ENCODE measurements around the gene GALNS. TPM values are rescaled to one million over a fixed set of nuclear protein-coding genes. Genes with fewer than 3 reads are reported as not detected.

GALNS gene
- total RNA-seq, 1 experiment from 2014 or later: 81.6 TPM

DNA sequence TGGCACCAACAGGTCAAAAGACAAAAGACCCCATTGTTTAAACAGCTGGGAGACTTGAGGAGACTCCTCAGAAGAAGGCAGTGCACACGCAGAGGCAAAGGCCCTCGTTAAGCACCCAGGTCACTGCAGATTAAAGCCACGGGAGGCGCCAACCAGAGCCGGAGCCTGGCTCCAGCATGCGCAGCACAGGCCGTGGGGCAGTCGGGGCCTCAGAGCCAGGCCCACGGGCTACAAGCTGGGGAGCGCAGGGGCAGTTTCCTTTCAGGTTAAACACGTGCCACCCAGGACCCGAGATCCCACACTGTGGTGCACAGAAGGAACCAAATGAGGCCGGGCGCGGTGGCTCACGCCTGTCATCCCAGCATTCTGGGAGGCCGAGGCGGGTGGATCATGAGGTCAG is 80.9 kb downstream of the GALNS start:
- TF ChIP-seq POLR2AphosphoS5 (IDR thresholded peaks at IDR 0.05; ENCODE audit: low read depth, low read length) (no peak), SIN3A (IDR thresholded peaks at IDR 0.05; ENCODE audit: borderline replicate concordance, insufficient read depth, low read depth, low read length) (no peak), REST (IDR thresholded peaks at IDR 0.05; ENCODE audit: insufficient read depth in 1 of 2, low read depth in 2 of 2, low read length in 1 of 2) (no peak), TCF7L2 (IDR thresholded peaks at IDR 0.05; ENCODE audit: low read depth, low read length) (no peak)
- TF ChIP-seq, protein P1, sequence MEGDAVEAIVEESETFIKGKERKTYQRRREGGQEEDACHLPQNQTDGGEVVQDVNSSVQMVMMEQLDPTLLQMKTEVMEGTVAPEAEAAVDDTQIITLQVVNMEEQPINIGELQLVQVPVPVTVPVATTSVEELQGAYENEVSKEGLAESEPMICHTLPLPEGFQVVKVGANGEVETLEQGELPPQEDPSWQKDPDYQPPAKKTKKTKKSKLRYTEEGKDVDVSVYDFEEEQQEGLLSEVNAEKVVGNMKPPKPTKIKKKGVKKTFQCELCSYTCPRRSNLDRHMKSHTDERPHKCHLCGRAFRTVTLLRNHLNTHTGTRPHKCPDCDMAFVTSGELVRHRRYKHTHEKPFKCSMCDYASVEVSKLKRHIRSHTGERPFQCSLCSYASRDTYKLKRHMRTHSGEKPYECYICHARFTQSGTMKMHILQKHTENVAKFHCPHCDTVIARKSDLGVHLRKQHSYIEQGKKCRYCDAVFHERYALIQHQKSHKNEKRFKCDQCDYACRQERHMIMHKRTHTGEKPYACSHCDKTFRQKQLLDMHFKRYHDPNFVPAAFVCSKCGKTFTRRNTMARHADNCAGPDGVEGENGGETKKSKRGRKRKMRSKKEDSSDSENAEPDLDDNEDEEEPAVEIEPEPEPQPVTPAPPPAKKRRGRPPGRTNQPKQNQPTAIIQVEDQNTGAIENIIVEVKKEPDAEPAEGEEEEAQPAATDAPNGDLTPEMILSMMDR (IDR thresholded peaks at IDR 0.05): no peak
- BruUV-seq (replicated peaks): no TSS peak
- no peaks in the 10 kb centered on the region for H3K27me3 ChIP-seq (ENCODE audit: control insufficient read depth, insufficient read depth, low read length)
- in situ Hi-C loops (cut with HindIII; ENCODE audit: low pct_unique_long_range_greater_than_20kb, low sequenced_read_pairs) (no loop called here), intact Hi-C loops (cut with micrococcal nuclease; ENCODE audit: unreplicated experiment) (no loop called here)
- peak overlapping the region; percentile 17; the same call in 1 of the 2 replicates for H3K27ac ChIP-seq (ENCODE audit: low read length)
- H3K4me3 ChIP-seq (ENCODE audit: low read depth in 2 of 2, low read length in 2 of 2): no peak overlapping the region
- ATAC-seq: no peak
- H3K36me3 ChIP-seq (ENCODE audit: control insufficient read depth, insufficient read depth, low read length): no peaks in the 10 kb centered on the region
- ChIA-PET POLR2A (no interaction called here), CTCF (no interaction called here)
- H3K9me3 ChIP-seq (ENCODE audit: control insufficient read depth, insufficient read depth, low read depth, low read length): no peaks in the 10 kb centered on the region
- DNase-seq (ENCODE audit: low read depth, low spot score): no peak
- H3K4me1 ChIP-seq (ENCODE audit: control insufficient read depth, insufficient read depth, low read length): peaks cover 69% of the 10 kb centered on the region

DNA sequence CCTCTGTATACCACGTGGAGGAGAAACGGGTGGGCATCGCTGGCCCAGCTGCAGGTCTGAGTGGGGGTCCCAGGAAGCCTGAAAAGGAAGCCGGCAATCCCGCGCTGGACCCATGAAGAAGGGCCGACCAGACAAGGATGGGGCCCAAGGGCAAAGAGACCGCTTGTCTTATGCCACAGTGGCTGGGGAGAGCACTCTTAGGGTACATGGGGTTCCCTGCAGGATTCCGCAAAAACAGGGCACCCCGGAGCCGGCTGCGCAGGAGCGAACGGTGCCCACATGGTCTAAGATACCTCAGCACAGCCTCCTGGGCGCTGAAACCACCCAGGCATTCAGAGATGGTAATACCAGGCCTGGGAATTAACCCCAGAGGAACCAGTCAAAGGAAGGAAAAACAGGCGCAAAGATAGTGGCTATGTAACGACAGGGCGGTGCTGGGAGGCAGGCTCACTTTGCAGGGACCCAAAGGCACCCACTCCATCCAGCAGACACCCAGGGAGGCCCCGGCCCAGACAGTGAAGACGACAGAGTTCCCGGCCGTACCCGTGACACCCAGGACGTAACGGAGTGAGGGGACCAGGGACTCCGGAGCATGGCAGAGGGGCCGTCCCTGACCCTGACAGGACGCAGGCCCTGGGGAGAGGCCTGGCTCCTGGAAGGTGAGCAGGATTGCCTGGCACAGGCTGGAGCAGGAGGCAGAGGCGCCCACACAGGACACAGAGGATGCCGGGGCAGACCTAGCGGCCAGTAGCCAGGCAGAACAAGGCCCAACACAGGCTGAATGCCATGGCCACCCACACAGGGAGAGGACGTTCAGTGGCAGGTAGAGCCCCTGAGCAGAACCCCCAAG is 82.0 kb downstream of the GALNS start:
- DNase-seq (ENCODE audit: low read depth, low spot score) (no peak), ATAC-seq (no peak)
- TF ChIP-seq POLR2AphosphoS5 (IDR thresholded peaks at IDR 0.05; ENCODE audit: low read depth, low read length): no peak
- TF ChIP-seq, protein P1 (IDR thresholded peaks at IDR 0.05): no peak
- TF ChIP-seq REST (IDR thresholded peaks at IDR 0.05; ENCODE audit: insufficient read depth in 1 of 2, low read depth in 2 of 2, low read length in 1 of 2): no peak
- no peak for TF ChIP-seq TCF7L2 (IDR thresholded peaks at IDR 0.05; ENCODE audit: low read depth, low read length)
- no peak for TF ChIP-seq SIN3A (IDR thresholded peaks at IDR 0.05; ENCODE audit: borderline replicate concordance, insufficient read depth, low read depth, low read length)
- Histone ChIP-seq H3K36me3 (ENCODE audit: control insufficient read depth, insufficient read depth, low read length) (no peaks in the 10 kb centered on the region), H3K27ac (ENCODE audit: low read length) (peak overlapping the region; percentile 68; the same call in 1 of the 2 replicates), H3K27me3 (ENCODE audit: control insufficient read depth, insufficient read depth, low read length) (no peaks in the 10 kb centered on the region), H3K9me3 (ENCODE audit: control insufficient read depth, insufficient read depth, low read depth, low read length) (no peaks in the 10 kb centered on the region), H3K4me1 (ENCODE audit: control insufficient read depth, insufficient read depth, low read length) (peaks cover 66% of the 10 kb centered on the region), H3K4me3 (ENCODE audit: low read depth in 2 of 2, low read length in 2 of 2) (no peak overlapping the region)
- BruUV-seq (replicated peaks): no TSS peak
- POLR2A ChIA-PET: no interaction called here
- CTCF ChIA-PET: interaction anchor here (0.7 to 1.4 kb wide), 4 partner anchors 10 to 37 kb away, joined by 4 to 8 read pairs (median 6); partner anchors contain the start of gene PIEZO1
- intact Hi-C loops (cut with micrococcal nuclease; ENCODE audit: unreplicated experiment): no loop called here
- in situ Hi-C loops (cut with HindIII; ENCODE audit: low pct_unique_long_range_greater_than_20kb, low sequenced_read_pairs): no loop called here

Measured in Panc1 (cell line).